Endometrial microvascular endothelial cells (primary cell): ENCODE data around the gene MORC4. TPM values are rescaled to one million over a fixed set of nuclear protein-coding genes. Genes with fewer than 3 reads are reported as not detected.

Experiments
- in situ Hi-C: cut with HindIII; loops from 2 replicates; pipeline ENCODE4 v1.10.0; 2017; ENCODE audit warnings: low sequenced_read_pairs, low pct_unique_long_range_greater_than_20kb; ENCODE audit errors: inconsistent ontology term
- total RNA-seq: library from RNA; depleted of rRNA; stranded (reverse); fragments of >200 nt; gene quantifications from one replicate; pipeline ENCODE4 v1.2.3, GENCODE V29; 2015; ENCODE audit errors: inconsistent ontology term

Gene MORC4
- total RNA-seq, 1 donor from 2014 or later: 9.5 TPM

DNA sequence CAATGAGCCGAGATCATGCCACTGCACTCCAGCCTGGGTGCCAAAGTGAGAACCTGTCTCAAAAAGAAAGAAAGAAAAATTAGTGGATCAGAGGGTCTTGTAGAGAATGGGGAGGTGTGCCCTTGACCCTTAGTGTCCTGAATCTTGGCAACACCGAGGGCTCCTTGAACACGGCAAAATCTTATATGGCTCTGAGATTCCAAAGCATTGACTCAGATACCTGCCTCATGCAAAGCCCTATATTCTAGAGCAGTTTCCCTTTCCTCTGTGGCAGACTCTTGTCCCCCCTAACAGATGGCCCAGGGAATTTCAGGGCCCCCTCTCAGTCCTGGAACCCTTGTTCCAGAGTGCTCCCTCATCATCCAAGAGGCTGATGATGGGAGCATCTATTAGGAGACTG lies 73.0 kb downstream of the MORC4 start:
- in situ Hi-C loops: no loop called here

DNA sequence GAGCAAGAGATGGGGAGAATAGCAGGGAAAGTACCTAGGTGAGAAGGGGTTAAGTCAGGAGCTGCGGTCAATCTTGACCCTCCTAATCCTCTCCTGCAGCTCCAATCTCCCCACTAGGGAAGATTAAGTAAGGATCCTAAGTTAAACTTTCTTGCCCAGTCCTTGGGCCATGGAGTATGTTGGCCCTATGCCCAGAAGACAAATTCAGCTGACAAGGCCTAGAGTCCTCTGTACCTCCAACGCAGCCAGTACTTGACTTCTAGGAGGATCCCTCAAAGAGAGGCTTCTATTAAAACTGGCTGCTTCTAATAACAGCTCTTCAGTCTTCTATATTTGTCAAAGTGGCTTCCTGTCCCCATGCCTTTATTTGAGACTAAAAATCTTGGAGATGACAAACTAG lies 78.4 kb downstream of the MORC4 start:
- in situ Hi-C loops: no loop called here

GRCh38 chrX:106919932-106920452 lies 80.0 kb downstream of the MORC4 start, which contains the start of gene CLDN2:
CLDN2 (plus strand) TSS chrX:106920402; CDS start chrX:106928229, 7,827 bp downstream.
- in situ Hi-C loops: no loop called here

DNA sequence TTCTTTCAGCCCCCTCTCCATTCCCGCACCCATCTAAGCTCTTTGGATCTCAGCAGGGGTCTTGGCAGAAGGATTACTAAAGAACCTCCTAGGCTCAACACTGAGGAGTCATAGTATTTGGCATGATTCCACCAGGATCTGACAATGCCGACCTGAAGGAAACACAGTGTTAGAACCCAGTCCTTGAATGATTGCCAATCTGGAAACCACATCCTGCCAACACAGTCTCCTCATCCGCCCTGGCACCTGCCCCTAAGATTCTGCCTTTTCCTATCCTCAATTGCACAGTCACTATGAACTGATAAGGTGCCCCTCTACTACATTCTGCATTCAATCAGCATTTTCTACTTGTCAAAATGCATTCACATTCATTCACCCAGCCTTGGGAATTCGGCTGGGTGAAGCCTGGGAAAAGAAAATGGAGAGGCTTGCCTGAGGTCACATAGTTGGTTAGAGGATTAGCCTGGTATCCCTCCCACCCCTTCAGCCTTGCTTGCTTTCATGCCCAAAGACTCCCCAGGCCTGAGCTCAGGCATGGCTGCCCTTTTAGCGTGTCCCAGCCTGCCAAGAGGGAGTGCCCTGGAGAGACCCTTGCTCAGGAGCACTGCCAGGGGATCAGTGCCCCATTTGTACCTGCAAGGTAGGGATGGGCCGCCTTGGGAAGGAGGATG lies 82.0 kb downstream of the MORC4 start:
- in situ Hi-C loops: no loop called here

- in situ Hi-C loops: no loop called here
These were observed 87.1 kb downstream of the MORC4 start for GRCh38 chrX:106912864-106913263.

DNA sequence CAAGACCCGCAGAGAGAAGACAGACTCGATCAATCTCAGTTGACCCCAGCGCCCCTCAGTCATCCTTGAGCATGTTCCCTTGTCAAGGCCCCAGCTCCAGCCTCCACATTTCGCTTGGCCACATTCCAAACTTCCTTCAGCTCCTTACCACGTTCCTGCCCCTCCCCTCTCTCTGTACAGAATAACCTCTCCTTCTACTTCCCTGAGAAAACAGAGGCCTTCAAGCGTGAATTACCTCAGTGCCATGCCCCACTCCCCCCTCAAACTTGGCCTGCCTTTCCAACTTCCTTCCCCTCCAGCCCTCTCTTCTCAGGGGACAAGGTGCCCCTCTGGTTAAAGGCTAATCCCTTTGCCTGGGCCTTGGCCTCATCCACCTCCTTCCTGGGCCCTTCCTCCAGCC lies 93.7 kb downstream of the MORC4 start:
- in situ Hi-C loops: no loop called here

DNA sequence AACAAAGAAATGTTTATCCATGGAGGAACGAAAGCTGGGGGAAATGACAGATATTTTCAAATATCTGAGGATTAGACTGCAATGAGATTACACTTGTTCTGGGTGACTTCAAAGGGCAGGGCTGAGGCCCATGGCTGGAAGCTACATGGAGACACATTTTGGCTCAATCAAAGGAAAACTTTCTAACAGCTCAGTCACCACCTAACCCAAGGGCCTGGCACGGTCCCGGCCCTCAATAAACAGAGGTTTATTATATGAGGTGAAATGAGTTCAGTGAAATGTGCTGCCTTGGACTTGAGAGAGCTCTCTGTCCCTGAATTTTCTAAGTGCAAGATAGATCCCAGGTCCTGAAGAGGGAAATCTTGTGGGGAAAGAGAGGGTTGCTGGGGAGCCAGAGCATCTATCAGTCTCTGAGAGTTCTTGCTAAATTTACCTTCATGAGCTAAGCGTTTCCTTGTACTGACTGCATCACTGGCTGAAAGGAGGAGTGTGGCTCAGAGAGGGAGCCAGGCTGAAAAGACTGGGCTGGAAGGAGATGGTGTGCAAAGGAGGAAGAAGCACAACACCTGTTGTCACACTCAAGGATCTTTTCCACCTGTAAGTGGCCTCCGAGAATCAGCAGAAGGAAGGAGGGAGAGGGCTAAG lies 94.8 kb downstream of the MORC4 start:
- in situ Hi-C loops: no loop called here

GRCh38 chrX:106903856-106904528 lies 96.0 kb downstream of the MORC4 start:
- in situ Hi-C loops: no loop called here

- in situ Hi-C loops: no loop called here
These were observed 96.7 kb downstream of the MORC4 start, which contains the start of gene RIPPLY1 for GRCh38 chrX:106903291-106903824. RIPPLY1 (minus strand) TSS chrX:106903341; CDS start chrX:106903287, 54 bp downstream.

DNA sequence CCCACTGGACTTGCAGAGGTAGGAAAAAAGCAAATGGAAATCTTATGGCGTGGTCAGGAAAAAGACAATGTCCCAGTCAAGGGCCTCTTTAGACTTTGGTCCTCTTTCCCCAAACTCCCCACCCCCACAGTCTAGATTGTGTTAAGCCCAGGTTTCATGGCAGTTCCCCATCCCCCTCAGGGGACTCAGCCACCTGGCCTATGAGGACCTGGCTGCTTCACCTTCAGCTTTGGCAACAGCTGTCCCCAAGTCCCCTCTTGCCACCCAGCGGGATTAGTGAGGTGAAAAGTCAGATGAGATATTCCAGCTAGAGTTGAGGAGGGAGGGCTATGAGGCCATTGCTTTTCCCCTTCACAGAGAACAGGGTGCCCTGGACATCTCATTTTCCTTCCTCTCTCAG lies 97.3 kb downstream of the MORC4 start:
- in situ Hi-C loops: no loop called here

GRCh38 chrX:106901781-106902219 lies 98.2 kb downstream of the MORC4 start:
- in situ Hi-C loops: no loop called here

- in situ Hi-C loops: no loop called here
These were observed 98.7 kb downstream of the MORC4 start for GRCh38 chrX:106901341-106901740.

DNA sequence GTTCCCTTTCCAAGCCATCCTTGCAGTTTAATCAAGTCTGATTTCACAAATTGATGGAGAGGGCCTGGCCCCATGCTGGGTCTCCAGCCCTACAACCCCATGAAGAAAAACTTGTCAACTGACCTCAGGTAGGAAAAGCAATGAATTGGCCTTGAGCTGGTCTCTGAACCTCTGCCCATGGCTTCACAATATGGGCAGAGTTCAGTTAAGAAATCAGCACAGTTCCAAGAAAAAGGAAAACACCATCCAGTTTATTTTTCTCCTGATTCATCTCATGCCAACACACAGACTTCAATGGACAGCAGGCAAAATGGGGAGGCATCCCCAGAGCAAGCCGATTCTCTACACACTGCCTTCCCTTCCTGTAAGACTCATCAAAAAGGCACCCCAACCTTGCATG lies 100.2 kb downstream of the MORC4 start:
- in situ Hi-C loops: no loop called here

DNA sequence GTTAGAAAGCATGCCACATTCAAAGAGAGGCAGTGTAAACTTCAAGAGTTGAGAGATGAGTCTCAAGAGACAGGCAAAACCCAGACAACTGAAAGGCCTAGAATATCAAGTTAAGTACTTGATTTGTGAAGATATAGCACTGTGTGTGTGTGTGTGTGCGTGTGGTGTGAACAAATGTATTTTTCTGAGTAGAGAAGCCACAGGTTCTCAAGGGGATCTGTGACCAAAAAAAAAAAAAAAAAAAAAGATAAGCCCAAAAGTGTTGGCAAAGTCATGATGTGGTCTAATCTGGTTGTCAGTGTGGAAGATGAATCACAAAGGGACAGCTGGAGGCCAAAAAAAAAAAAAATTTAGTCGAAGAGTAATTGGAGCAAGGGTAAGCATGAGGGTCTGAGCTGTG lies 100.7 kb downstream of the MORC4 start:
- in situ Hi-C loops: no loop called here

- in situ Hi-C loops: no loop called here
These were observed 101.5 kb downstream of the MORC4 start for GRCh38 chrX:106898462-106898861.

- in situ Hi-C loops: no loop called here
These were observed 102.8 kb downstream of the MORC4 start for GRCh38 chrX:106897259-106897658.

DNA sequence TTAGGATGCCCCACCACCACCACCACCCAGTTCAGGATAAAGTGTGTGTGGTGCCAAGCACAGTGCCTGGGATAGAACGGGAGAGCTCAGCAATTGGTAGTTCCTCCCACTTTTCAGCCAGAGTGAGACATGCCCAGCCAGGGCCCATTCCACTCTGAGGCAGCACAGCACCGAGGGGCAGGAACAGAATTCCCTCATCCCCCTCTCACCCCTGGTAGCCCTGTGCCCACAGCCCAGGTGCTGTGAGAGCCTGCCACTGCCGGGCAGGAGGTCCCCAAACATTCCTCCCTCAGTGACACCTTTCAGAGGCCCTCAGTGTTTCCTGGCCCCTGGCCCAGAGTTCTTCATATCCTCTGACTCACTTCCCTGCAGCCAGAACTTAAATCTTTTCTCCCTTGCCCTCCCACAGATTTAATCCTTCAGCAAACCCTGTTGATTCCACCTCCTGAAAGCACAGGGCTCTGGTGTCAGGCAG lies 105.0 kb downstream of the MORC4 start:
- in situ Hi-C loops: no loop called here

- in situ Hi-C loops: no loop called here
These were observed 105.6 kb downstream of the MORC4 start for GRCh38 chrX:106894392-106894909.

- in situ Hi-C loops: no loop called here
These were observed 108.1 kb downstream of the MORC4 start for GRCh38 chrX:106891762-106892460.
